Measurements from ENCODE around the gene IFITM10.

DNA sequence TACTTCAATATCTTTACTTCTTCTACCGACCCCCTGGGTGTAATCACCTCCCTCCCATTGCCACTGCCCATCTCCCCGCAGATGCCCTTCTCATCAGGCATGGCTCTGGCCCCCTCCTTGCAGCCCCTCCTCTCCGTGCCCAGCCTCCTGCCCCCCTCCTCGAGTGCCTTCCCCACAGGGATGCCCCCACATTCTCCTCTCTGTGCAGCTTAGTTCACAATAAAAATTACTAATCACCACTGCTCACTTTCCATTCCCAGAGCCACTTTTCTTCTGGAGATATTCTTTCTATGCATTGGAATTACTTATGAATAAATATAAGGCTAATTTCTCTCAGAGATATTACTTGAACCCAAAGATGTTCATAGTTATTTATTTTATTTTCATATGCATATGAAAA lies 22.1 kb downstream of the IFITM10 start:
- TF ChIP-seq, protein P1, sequence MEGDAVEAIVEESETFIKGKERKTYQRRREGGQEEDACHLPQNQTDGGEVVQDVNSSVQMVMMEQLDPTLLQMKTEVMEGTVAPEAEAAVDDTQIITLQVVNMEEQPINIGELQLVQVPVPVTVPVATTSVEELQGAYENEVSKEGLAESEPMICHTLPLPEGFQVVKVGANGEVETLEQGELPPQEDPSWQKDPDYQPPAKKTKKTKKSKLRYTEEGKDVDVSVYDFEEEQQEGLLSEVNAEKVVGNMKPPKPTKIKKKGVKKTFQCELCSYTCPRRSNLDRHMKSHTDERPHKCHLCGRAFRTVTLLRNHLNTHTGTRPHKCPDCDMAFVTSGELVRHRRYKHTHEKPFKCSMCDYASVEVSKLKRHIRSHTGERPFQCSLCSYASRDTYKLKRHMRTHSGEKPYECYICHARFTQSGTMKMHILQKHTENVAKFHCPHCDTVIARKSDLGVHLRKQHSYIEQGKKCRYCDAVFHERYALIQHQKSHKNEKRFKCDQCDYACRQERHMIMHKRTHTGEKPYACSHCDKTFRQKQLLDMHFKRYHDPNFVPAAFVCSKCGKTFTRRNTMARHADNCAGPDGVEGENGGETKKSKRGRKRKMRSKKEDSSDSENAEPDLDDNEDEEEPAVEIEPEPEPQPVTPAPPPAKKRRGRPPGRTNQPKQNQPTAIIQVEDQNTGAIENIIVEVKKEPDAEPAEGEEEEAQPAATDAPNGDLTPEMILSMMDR (conservative IDR thresholded peaks at IDR 0.05; ENCODE audit: low read depth, low read length) = no peak
- no peak for TF ChIP-seq EZH2 (IDR thresholded peaks at IDR 0.05; ENCODE audit: borderline replicate concordance, low read depth, low read length, poor library complexity, severe bottlenecking)

All from A673 (cell line).